ENCODE measurements around the gene SIVA1. TPM values are rescaled to one million over a fixed set of nuclear protein-coding genes. Genes with fewer than 3 reads are reported as not detected.

SIVA1 gene
- polyA plus RNA-seq, 1 of the 3 experiments (the other 2 are of a cell fraction) = 137 TPM

DNA sequence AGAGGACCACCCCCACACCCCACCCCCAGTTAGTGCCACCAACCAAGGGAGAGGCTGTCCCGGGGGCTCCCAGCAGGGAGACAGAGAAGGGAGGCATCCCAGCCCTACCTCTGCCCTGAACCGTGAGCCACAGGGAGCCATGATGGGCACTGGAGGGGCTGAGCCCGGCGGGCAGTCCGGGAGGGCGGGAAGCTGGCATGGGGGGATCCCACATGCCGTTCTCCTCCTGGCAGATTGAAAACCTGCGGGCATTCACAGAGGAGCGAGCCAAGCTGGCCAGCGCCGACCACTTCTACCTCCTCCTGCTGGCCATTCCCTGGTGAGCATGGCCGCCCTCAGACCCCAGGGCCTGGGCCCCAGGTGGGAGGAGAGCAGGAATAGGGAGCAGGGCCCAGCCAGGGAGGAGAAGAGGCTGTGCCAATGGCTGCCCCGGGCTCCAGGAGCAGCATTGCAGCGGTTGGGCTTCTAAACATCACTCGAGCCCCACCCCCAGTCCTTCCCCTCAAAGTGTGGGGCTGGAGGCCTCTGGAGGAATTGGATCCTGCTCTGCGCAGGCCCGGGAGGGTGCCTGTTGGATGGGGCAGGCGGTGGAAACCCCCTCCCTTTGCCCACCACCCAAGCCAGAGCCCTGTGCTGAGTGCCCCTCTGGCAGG lies 43.4 kb upstream of the SIVA1 start:
- H3K4me3 ChIP-seq (ENCODE audit: low read depth in 2 of 2, low read length in 1 of 2) = no peak overlapping the region
- 80% methylated on average over 4 of the region's 18 CpGs for WGBS (ENCODE audit: low lambda C conversion rate)
- no peaks in the 10 kb centered on the region for H3K9me3 ChIP-seq
- H3K4me2 ChIP-seq = no peak overlapping the region
- no peak overlapping the region for H3K27ac ChIP-seq (ENCODE audit: low read depth in 2 of 2, low read length in 1 of 2)
- no peaks in the 10 kb centered on the region for H3K27me3 ChIP-seq (ENCODE audit: insufficient read depth)
- H3K9me2 ChIP-seq = no peaks in the 10 kb centered on the region
- TF ChIP-seq NRF1 (IDR thresholded peaks at IDR 0.05; ENCODE audit: low read depth, low read length) = no peak
- H3K36me3 ChIP-seq (replicated peaks in 1 of 2; ENCODE audit: control insufficient read depth in 1 of 2, insufficient read depth in 2 of 2, low read length in 1 of 2) = peaks cover 0 to 41% of the 10 kb centered on the region in 2 experiments
- CTCF ChIA-PET = interaction anchor here (0.6 to 3.3 kb wide), 33 partner anchors 9 to 632 kb away, joined by 3 to 33 read pairs (median 5); partner anchors contain the start of gene ADSS1
- no peaks in the 10 kb centered on the region; the same call in 1 of the 2 replicates for H4K20me1 ChIP-seq (ENCODE audit: insufficient read depth)
- no peaks in the 10 kb centered on the region; a peak in 1 of 4 replicates for H3K4me1 ChIP-seq (ENCODE audit: control insufficient read depth in 1 of 2, insufficient read depth in 2 of 2, low read depth in 1 of 2, low read length in 1 of 2)
- H3K9ac ChIP-seq = no peak overlapping the region
- POLR2A ChIA-PET = interaction anchor here (0.6 to 0.9 kb wide), 2 partner anchors 17 to 286 kb away, joined by 3 read pairs; no protein-coding TSS in a partner anchor
- no peak overlapping the region for H2AFZ ChIP-seq (ENCODE audit: low read depth)
- no peaks in the 10 kb centered on the region for H3F3A ChIP-seq (replicated peaks; ENCODE audit: insufficient read depth)
- H3K79me2 ChIP-seq (ENCODE audit: insufficient read depth) = no peaks in the 10 kb centered on the region
- DNase-seq = no peak

DNA sequence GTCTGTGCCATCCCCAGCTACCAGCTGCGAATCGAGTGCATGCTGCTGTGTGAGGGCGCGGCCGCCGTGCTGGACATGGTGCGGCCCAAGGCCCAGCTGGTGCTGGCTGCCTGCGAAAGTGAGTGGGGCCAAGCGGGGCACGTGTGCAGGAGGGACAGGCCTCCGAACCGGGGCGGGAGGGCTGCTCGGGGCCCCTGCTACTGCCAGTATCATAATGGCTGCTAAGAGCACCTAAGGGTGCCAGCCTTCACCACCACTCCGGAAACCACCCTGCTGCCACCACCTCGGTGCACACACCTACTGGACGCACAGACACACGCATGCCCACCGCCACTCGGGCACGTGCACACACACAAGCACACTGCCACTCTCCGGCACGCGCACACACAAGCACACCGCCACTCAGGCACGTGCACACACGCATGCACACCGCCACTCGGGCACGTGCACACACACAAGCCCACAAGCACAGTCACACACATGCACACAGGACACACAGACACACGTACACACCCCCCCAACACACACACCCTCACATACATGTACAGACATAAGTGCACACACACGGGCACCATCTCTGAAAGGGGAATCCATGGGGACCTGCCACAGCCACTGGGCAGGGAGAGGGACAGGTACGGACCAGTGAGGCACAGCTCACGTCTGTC lies 42.7 kb upstream of the SIVA1 start:
- no peak for DNase-seq
- H3F3A ChIP-seq (replicated peaks; ENCODE audit: insufficient read depth) = no peaks in the 10 kb centered on the region
- POLR2A ChIA-PET = no interaction called here
- no peak overlapping the region for H3K4me3 ChIP-seq (ENCODE audit: low read depth in 2 of 2, low read length in 1 of 2)
- H3K9me3 ChIP-seq = no peaks in the 10 kb centered on the region
- H4K20me1 ChIP-seq (ENCODE audit: insufficient read depth) = no peaks in the 10 kb centered on the region; the same call in 1 of the 2 replicates
- TF ChIP-seq, protein P1, sequence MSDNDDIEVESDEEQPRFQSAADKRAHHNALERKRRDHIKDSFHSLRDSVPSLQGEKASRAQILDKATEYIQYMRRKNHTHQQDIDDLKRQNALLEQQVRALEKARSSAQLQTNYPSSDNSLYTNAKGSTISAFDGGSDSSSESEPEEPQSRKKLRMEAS (IDR thresholded peaks at IDR 0.05; ENCODE audit: low read depth) = no peak
- no peak overlapping the region for H3K4me2 ChIP-seq
- peaks cover 0 to 42% of the 10 kb centered on the region in 2 experiments for H3K36me3 ChIP-seq (replicated peaks in 1 of 2; ENCODE audit: control insufficient read depth in 1 of 2, insufficient read depth in 2 of 2, low read length in 1 of 2)
- no peaks in the 10 kb centered on the region; a peak in 1 of 4 replicates for H3K4me1 ChIP-seq (ENCODE audit: control insufficient read depth in 1 of 2, insufficient read depth in 2 of 2, low read depth in 1 of 2, low read length in 1 of 2)
- H3K9me2 ChIP-seq = no peaks in the 10 kb centered on the region
- H3K27ac ChIP-seq (ENCODE audit: low read depth in 2 of 2, low read length in 1 of 2) = no peak overlapping the region
- no peak overlapping the region for H3K9ac ChIP-seq
- H3K79me2 ChIP-seq (ENCODE audit: insufficient read depth) = no peaks in the 10 kb centered on the region
- H3K27me3 ChIP-seq (ENCODE audit: insufficient read depth) = no peaks in the 10 kb centered on the region
- CTCF ChIA-PET = interaction anchor here (1.2 to 2.9 kb wide), 15 partner anchors 13 to 77 kb away, joined by 4 to 33 read pairs (median 5); partner anchors contain the start of gene ADSS1
- no peak overlapping the region for H2AFZ ChIP-seq (ENCODE audit: low read depth)
- 93% methylated on average over 24 of the region's 34 CpGs for WGBS (ENCODE audit: low lambda C conversion rate)

DNA sequence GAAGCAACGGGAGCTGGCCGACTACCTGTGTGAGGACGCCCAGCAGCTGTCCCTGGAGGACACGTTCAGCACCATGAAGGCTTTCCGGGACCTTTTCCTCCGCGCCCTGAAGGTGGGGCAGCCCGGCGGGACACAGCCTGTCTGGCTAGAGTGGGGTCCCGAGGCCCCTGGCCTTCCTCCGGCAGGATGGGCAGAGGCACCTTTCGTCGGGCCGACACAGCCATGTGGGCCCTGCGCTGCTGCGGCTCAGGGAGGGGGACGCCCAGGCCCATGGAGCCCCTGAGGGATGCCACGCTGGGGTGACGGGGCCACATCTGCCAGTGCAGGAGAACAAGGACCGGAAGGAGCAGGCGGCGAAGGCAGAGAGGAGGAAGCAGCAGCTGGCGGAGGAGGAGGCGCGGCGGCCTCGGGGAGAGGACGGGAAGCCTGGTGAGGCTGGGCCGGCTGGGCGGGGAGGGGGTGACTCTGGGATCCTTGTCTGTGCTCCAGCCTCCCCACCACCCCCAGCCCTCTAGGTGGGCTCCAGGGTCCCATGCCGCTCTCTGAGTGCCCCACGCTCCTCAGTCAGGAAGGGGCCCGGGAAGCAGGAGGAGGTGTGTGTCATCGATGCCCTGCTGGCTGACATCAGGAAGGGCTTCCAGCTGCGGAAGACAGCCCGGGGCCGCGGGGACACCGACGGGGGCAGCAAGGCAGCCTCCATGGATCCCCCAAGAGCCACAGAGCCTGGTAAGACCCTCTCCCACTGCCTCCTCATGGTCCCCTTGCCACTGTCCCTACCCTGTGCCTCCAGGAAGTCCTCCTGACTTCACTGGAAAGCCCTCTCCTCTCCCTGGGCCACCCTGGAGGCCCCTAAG lies 39.8 kb upstream of the SIVA1 start:
- Histone ChIP-seq H3K4me1 (ENCODE audit: control insufficient read depth in 1 of 2, insufficient read depth in 2 of 2, low read depth in 1 of 2, low read length in 1 of 2) (peaks cover 0 to 6% of the 10 kb centered on the region in 2 experiments; a peak in 1 of 4 replicates), H3K27me3 (ENCODE audit: insufficient read depth) (no peaks in the 10 kb centered on the region), H3K9ac (no peak overlapping the region), H3F3A (replicated peaks; ENCODE audit: insufficient read depth) (no peaks in the 10 kb centered on the region), H3K4me3 (ENCODE audit: low read depth in 2 of 2, low read length in 1 of 2) (no peak overlapping the region), H3K36me3 (replicated peaks in 1 of 2; ENCODE audit: control insufficient read depth in 1 of 2, insufficient read depth in 2 of 2, low read length in 1 of 2) (peaks cover 0 to 48% of the 10 kb centered on the region in 2 experiments), H2AFZ (ENCODE audit: low read depth) (no peak overlapping the region), H4K20me1 (ENCODE audit: insufficient read depth) (no peaks in the 10 kb centered on the region; the same call in 1 of the 2 replicates), H3K9me3 (no peaks in the 10 kb centered on the region), H3K27ac (ENCODE audit: low read depth in 2 of 2, low read length in 1 of 2) (no peak overlapping the region), H3K79me2 (ENCODE audit: insufficient read depth) (no peaks in the 10 kb centered on the region), H3K9me2 (no peaks in the 10 kb centered on the region), H3K4me2 (no peak overlapping the region)
- DNase-seq = no peak
- CTCF ChIA-PET = interaction anchor here (0.9 to 1.0 kb wide), 3 partner anchors 11 to 16 kb away, joined by 3 read pairs; partner anchors contain the start of gene ADSS1
- TF ChIP-seq GABPA (IDR thresholded peaks at IDR 0.05; ENCODE audit: low read depth) (no peak), RFX5 (IDR thresholded peaks at IDR 0.05; ENCODE audit: low read length) (no peak), EP300 (IDR thresholded peaks at IDR 0.05; ENCODE audit: borderline replicate concordance in 1 of 2, low read depth in 1 of 2, low read length in 1 of 2) (no peak), MXI1 (IDR thresholded peaks at IDR 0.05; ENCODE audit: low read depth, low read length) (no peak), GATA2 (CRISPR knock-in tag; IDR thresholded peaks at IDR 0.05) (no peak), NFIC (IDR thresholded peaks at IDR 0.05; ENCODE audit: borderline replicate concordance) (no peak), FOXM1 (IDR thresholded peaks at IDR 0.05; ENCODE audit: low read depth) (no peak)
- TF ChIP-seq, protein P2, sequence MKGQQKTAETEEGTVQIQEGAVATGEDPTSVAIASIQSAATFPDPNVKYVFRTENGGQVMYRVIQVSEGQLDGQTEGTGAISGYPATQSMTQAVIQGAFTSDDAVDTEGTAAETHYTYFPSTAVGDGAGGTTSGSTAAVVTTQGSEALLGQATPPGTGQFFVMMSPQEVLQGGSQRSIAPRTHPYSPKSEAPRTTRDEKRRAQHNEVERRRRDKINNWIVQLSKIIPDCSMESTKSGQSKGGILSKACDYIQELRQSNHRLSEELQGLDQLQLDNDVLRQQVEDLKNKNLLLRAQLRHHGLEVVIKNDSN (IDR thresholded peaks at IDR 0.05; ENCODE audit: borderline replicate concordance, low read depth) = no peak
- WGBS (ENCODE audit: low lambda C conversion rate) = 95% methylated on average over 35 of the region's 40 CpGs
- POLR2A ChIA-PET = no interaction called here
